HEK293 (cell line): Measurements from ENCODE around the gene SERINC1.

Experiments
- CTCF ChIA-PET: fragments of 350-600 bp; formaldehyde crosslinking; extraction: SDS; loops from one replicate; lab custom pipeline; 2021; ENCODE audit warnings: antibody characterized with exemption; lab: Yijun Ruan, JAX
- POLR2A ChIA-PET: fragments of 300-600 bp; formaldehyde crosslinking; extraction: SDS; loops from one replicate; lab custom pipeline; 2020; ENCODE audit warnings: antibody characterized with exemption, inconsistent platforms; lab: Yijun Ruan, JAX
- H3K27ac ChIP-seq: fragments of 200-500 bp; sonication (Bioruptor generic); 2 replicates; pipeline ENCODE4 v1.5.1; 2014; ENCODE audit warnings: low read depth, low read length, control low read depth, inconsistent platforms; ENCODE audit errors: extremely low read depth
- H3K36me3 ChIP-seq, 2 experiments: fragments of 200-500 bp in 1 of 2; sonication (Bioruptor generic) in 1 of 2; 1 replicate in 1 of 2; 2 replicates in 1 of 2; pipeline ENCODE4 v1.5.1; 2014 to 2017; ENCODE audit warnings: inconsistent platforms in 2 of 2, low read length in 2 of 2; ENCODE audit not compliant: control insufficient read depth in 2 of 2, insufficient read depth in 1 of 2
- H3K4me1 ChIP-seq: fragments of 200-500 bp; sonication (Bioruptor generic); 2 replicates; pipeline ENCODE4 v1.5.1; 2014; ENCODE audit warnings: mild to moderate bottlenecking, low read length, inconsistent platforms; ENCODE audit not compliant: control insufficient read depth, insufficient read depth
- H3K4me3 ChIP-seq: 2 replicates; pipeline ENCODE4 v1.5.1; 2011; ENCODE audit warnings: low read depth, mild to moderate bottlenecking, control low read depth, low read length, moderate library complexity
- H3K9me3 ChIP-seq: fragments of 200-500 bp; sonication (Bioruptor generic); 2 replicates; pipeline ENCODE4 v1.5.1; 2014; ENCODE audit warnings: low read depth, low read length, inconsistent platforms; ENCODE audit not compliant: control insufficient read depth, insufficient read depth
- AEBP2 ChIP-seq: fragments of 450-650 bp; formaldehyde crosslinking; IDR thresholded peaks from 2 replicates; pipeline ENCODE4 v1.5.1; 2016; ENCODE audit warnings: missing biosample characterization, missing genetic modification characterization, borderline replicate concordance
- FEZF1 ChIP-seq: fragments of 450-650 bp; formaldehyde crosslinking; IDR thresholded peaks from 2 replicates; pipeline ENCODE4 v1.5.1; 2016; ENCODE audit warnings: missing biosample characterization, missing genetic modification characterization
- HOXD13 ChIP-seq: sonication (generic); formaldehyde crosslinking; IDR thresholded peaks from 2 replicates; pipeline ENCODE4 v1.8.0; 2022; ENCODE audit warnings: missing genetic modification reagents, borderline replicate concordance
- KLF17 ChIP-seq: fragments of 450-650 bp; formaldehyde crosslinking; IDR thresholded peaks from 2 replicates; pipeline ENCODE4 v1.5.1; 2016; ENCODE audit warnings: missing biosample characterization, missing genetic modification characterization
- PRDM10 ChIP-seq: fragments of 450-650 bp; formaldehyde crosslinking; IDR thresholded peaks from 2 replicates; pipeline ENCODE4 v1.5.1; 2016; ENCODE audit warnings: missing biosample characterization, missing genetic modification characterization
- PRDM4 ChIP-seq: fragments of 450-650 bp; formaldehyde crosslinking; IDR thresholded peaks from 2 replicates; pipeline ENCODE4 v1.5.1; 2017; ENCODE audit warnings: missing biosample characterization, missing genetic modification characterization
- ZEB2 ChIP-seq: fragments of 450-650 bp; formaldehyde crosslinking; IDR thresholded peaks from 2 replicates; pipeline ENCODE4 v1.5.1; 2016; ENCODE audit warnings: missing biosample characterization, missing genetic modification characterization
- ZFP41 ChIP-seq: fragments of 450-650 bp; formaldehyde crosslinking; IDR thresholded peaks from 2 replicates; pipeline ENCODE4 v1.5.1; 2016; ENCODE audit warnings: missing biosample characterization, missing genetic modification characterization, borderline replicate concordance
- ZNF211 ChIP-seq: fragments of 450-650 bp; formaldehyde crosslinking; IDR thresholded peaks from 2 replicates; pipeline ENCODE4 v1.5.1; 2016; ENCODE audit warnings: low read depth, missing biosample characterization, missing genetic modification characterization
- ZNF335 ChIP-seq: fragments of 450-650 bp; formaldehyde crosslinking; conservative IDR thresholded peaks from 2 replicates; pipeline ENCODE4 v1.5.1; 2016; ENCODE audit warnings: missing biosample characterization, missing genetic modification characterization
- ZNF362 ChIP-seq: fragments of 450-650 bp; formaldehyde crosslinking; IDR thresholded peaks from 2 replicates; pipeline ENCODE4 v1.5.1; 2016; ENCODE audit warnings: missing biosample characterization, missing genetic modification characterization
- ZNF596 ChIP-seq: fragments of 450-650 bp; IDR thresholded peaks from 2 replicates; pipeline ENCODE4 v1.5.0; 2018; ENCODE audit warnings: missing biosample characterization, mild to moderate bottlenecking, missing genetic modification characterization, moderate library complexity
- ZNF624 ChIP-seq: fragments of 450-650 bp; formaldehyde crosslinking; IDR thresholded peaks from 2 replicates; pipeline ENCODE4 v1.5.1; 2017; ENCODE audit warnings: missing biosample characterization, missing genetic modification characterization
- ZNF639 ChIP-seq: fragments of 450-650 bp; formaldehyde crosslinking; IDR thresholded peaks from 2 replicates; pipeline ENCODE4 v1.5.1; 2016; ENCODE audit warnings: missing biosample characterization, missing genetic modification characterization
- ZNF707 ChIP-seq: fragments of 450-650 bp; formaldehyde crosslinking; IDR thresholded peaks from 2 replicates; pipeline ENCODE4 v1.5.1; 2016; ENCODE audit warnings: missing biosample characterization, missing genetic modification characterization
- ZSCAN23 ChIP-seq: fragments of 450-650 bp; formaldehyde crosslinking; IDR thresholded peaks from 2 replicates; pipeline ENCODE4 v1.5.1; 2016; ENCODE audit warnings: missing biosample characterization, missing genetic modification characterization

The SERINC1 gene

GRCh38 chr6:122408240-122408639 lies 63.4 kb downstream of the SERINC1 start:
- H3K9me3 ChIP-seq: no peaks in the 10 kb centered on the region

GRCh38 chr6:122407712-122408111 lies 63.9 kb downstream of the SERINC1 start:
- Histone ChIP-seq H3K27ac (no peak overlapping the region), H3K4me1 (peaks cover 35% of the 10 kb centered on the region), H3K36me3 (peaks cover 0 to 24% of the 10 kb centered on the region in 2 experiments; a peak in 2 of 3 replicates), H3K4me3 (no peak overlapping the region), H3K9me3 (no peaks in the 10 kb centered on the region)
- ChIA-PET CTCF (interaction anchor here (1.5 to 2.2 kb wide), 2 partner anchors 10 to 19 kb away, joined by 3 to 10 read pairs; no protein-coding TSS in a partner anchor), POLR2A (interaction anchor here (2.2 kb wide), 1 partner anchor 8 kb away, joined by 6 read pairs; the partner anchor contains the start of gene HSF2)
- TF ChIP-seq AEBP2 (tag by site-specific recombination) (no peak), ZNF596 (tag by site-specific recombination) (0 out of 2 replicates have a peak, but pooled peaks have one; percentile 36), ZEB2 (tag by site-specific recombination) (no peak), PRDM4 (no peak), ZNF335 (tag by site-specific recombination) (no peak), KLF17 (tag by site-specific recombination) (no peak)

More at GRCh38 chr6:122408240-122408639, 63.4 kb downstream of the SERINC1 start:
- H3K4me3 ChIP-seq: no peak overlapping the region
- H3K27ac ChIP-seq: no peak overlapping the region
- H3K36me3 ChIP-seq: peaks cover 3 to 26% of the 10 kb centered on the region in 2 experiments; a peak in 2 of 3 replicates
- ChIA-PET CTCF (interaction anchor here (1.5 to 2.2 kb wide), 2 partner anchors 11 to 19 kb away, joined by 3 to 10 read pairs; no protein-coding TSS in a partner anchor), POLR2A (interaction anchor here (0.7 to 2.2 kb wide), 2 partner anchors 9 to 63 kb away, joined by 3 to 6 read pairs; partner anchors contain the start of genes HSF2 and SERINC1)
- no peak for TF ChIP-seq HOXD13 (CRISPR knock-in tag)
- TF ChIP-seq FEZF1 (tag by site-specific recombination): no peak
- TF ChIP-seq ZNF639 (tag by site-specific recombination): no peak
- TF ChIP-seq ZNF211 (tag by site-specific recombination): no peak
- TF ChIP-seq ZSCAN23 (tag by site-specific recombination): no peak
- no peak for TF ChIP-seq KLF17 (tag by site-specific recombination)
- TF ChIP-seq ZNF707 (tag by site-specific recombination): no peak
- no peak for TF ChIP-seq ZFP41 (tag by site-specific recombination)
- TF ChIP-seq ZNF624: no peak
- no peak for TF ChIP-seq ZNF362 (tag by site-specific recombination)
- no peak for TF ChIP-seq PRDM10
- peaks cover 32% of the 10 kb centered on the region for H3K4me1 ChIP-seq
